ENCODE results near the gene RORB.

Gene RORB

DNA sequence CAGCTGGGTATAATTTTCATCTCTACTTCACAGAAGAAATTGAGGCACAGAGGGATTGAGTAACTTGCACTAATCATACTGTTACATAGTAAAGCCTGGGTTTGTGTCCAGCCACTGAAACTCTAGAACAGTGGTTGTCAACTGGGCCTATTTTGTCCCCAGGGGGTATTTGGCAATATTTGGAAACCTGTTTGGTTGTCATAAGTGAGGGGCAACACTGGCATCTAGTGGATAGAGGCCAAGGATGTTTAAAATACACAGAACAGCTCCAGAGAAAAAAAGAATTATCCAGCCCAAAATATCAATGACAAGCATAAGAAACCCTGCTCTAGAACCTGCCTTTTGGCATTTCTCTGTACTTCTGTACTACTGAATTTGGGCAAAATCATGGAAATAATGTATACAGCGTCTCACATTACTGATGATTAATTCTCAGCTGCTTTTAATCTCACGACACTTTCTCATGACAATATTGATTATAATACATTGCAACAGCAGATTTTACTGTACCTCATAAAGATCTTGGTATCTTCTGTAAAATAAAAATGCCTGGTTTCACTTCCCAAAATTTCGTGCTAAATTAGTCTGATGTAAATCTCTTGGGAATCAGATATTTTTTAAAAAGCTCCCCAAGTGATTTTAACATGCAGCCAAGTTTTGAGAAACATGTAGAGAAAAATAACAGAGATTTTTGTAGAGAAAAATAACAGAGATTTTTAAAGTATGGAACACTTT is 112.7 kb downstream of the RORB start:
- no peaks in the 10 kb centered on the region for H3K4me1 Mint-ChIP-seq (ENCODE audit: low read depth)
- no peak overlapping the region for H3K4me3 Mint-ChIP-seq
- no peaks in the 10 kb centered on the region for H3K9me3 Mint-ChIP-seq (ENCODE audit: low read depth)
- peaks cover 13% of the 10 kb centered on the region for H3K27me3 Mint-ChIP-seq
- no peaks in the 10 kb centered on the region for H3K36me3 Mint-ChIP-seq
- no peak overlapping the region for H3K27ac Mint-ChIP-seq

GRCh38 chr9:74610523-74611061 is 113.5 kb downstream of the RORB start:
- H3K27me3 Mint-ChIP-seq, result peaks cover 12% of the 10 kb centered on the region
- H3K4me1 Mint-ChIP-seq (ENCODE audit: low read depth), result no peaks in the 10 kb centered on the region
- no peak overlapping the region for H3K4me3 Mint-ChIP-seq
- H3K27ac Mint-ChIP-seq, result no peak overlapping the region
- no peaks in the 10 kb centered on the region for H3K9me3 Mint-ChIP-seq (ENCODE audit: low read depth)
- H3K36me3 Mint-ChIP-seq, result no peaks in the 10 kb centered on the region

- H3K27ac Mint-ChIP-seq, result no peak overlapping the region
- H3K27me3 Mint-ChIP-seq, result peaks cover 2% of the 10 kb centered on the region
- no peaks in the 10 kb centered on the region for H3K36me3 Mint-ChIP-seq
- H3K9me3 Mint-ChIP-seq (ENCODE audit: low read depth), result no peaks in the 10 kb centered on the region
- no peak overlapping the region for H3K4me3 Mint-ChIP-seq
- H3K4me1 Mint-ChIP-seq (ENCODE audit: low read depth), result no peaks in the 10 kb centered on the region
Measured at GRCh38 chr9:74630228-74630627, 133.1 kb downstream of the RORB start.

DNA sequence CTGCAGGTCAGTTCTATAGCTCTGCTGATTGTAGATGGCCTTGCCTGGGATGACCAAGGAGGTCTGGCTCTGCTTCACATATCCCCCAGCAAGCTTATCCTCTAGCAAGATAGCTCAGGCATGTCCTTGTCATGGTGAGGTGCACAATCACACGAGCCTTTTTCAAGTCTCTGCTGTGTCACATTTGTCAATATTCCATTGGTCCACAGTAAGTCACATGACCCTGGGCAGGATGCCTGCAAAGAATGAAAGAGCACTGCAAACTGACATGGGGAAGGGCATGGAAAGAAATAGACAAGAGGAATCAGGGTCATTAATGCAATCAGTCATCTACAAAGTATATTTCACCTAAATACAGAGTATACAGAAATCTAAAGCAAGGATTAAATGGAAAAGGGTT is 142.0 kb downstream of the RORB start:
- H3K4me3 Mint-ChIP-seq, result no peak overlapping the region
- H3K36me3 Mint-ChIP-seq, result no peaks in the 10 kb centered on the region
- no peak overlapping the region for H3K27ac Mint-ChIP-seq
- no peaks in the 10 kb centered on the region for H3K4me1 Mint-ChIP-seq (ENCODE audit: low read depth)
- peaks cover 1% of the 10 kb centered on the region for H3K27me3 Mint-ChIP-seq
- H3K9me3 Mint-ChIP-seq (ENCODE audit: low read depth), result no peaks in the 10 kb centered on the region

DNA sequence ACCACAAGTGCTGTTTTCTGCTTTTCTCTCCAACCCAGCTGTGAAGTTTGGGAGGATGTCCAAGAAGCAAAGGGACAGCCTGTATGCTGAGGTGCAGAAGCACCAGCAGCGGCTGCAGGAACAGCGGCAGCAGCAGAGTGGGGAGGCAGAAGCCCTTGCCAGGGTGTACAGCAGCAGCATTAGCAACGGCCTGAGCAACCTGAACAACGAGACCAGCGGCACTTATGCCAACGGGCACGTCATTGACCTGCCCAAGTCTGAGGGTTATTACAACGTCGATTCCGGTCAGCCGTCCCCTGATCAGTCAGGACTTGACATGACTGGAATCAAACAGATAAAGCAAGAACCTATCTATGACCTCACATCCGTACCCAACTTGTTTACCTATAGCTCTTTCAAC is 145.2 kb downstream of the RORB start:
- H3K27ac Mint-ChIP-seq, result no peak overlapping the region
- peaks cover 1% of the 10 kb centered on the region for H3K27me3 Mint-ChIP-seq
- H3K36me3 Mint-ChIP-seq, result no peaks in the 10 kb centered on the region
- H3K4me3 Mint-ChIP-seq, result no peak overlapping the region
- no peaks in the 10 kb centered on the region for H3K9me3 Mint-ChIP-seq (ENCODE audit: low read depth)
- no peaks in the 10 kb centered on the region for H3K4me1 Mint-ChIP-seq (ENCODE audit: low read depth)

GRCh38 chr9:74643303-74643923 is 146.3 kb downstream of the RORB start:
- no peak overlapping the region for H3K27ac Mint-ChIP-seq
- H3K27me3 Mint-ChIP-seq, result no peaks in the 10 kb centered on the region
- no peaks in the 10 kb centered on the region for H3K4me1 Mint-ChIP-seq (ENCODE audit: low read depth)
- H3K9me3 Mint-ChIP-seq (ENCODE audit: low read depth), result no peaks in the 10 kb centered on the region
- H3K4me3 Mint-ChIP-seq, result no peak overlapping the region
- no peaks in the 10 kb centered on the region for H3K36me3 Mint-ChIP-seq

DNA sequence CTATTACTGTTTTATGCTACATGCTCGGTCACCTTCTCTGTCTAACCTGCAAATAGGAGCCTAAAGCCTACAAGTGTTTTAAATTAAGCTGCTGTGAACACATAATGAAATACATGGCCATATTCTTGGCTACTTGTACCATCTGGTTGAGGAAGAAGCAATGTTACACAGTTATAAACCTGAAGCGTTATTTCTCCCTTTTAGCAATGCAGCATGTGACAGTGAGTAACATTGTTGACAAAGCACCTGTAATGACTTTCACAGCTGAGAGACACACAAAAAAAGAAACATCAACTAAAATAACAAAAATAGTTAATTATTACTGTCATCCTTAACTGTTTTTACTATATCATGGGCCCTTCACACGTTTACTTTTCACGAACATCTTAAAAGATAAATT is 146.9 kb downstream of the RORB start:
- Mint-ChIP-seq H3K4me3 (no peak overlapping the region), H3K4me1 (ENCODE audit: low read depth) (no peaks in the 10 kb centered on the region), H3K27me3 (no peaks in the 10 kb centered on the region), H3K36me3 (no peaks in the 10 kb centered on the region), H3K9me3 (ENCODE audit: low read depth) (no peaks in the 10 kb centered on the region), H3K27ac (no peak overlapping the region)

DNA sequence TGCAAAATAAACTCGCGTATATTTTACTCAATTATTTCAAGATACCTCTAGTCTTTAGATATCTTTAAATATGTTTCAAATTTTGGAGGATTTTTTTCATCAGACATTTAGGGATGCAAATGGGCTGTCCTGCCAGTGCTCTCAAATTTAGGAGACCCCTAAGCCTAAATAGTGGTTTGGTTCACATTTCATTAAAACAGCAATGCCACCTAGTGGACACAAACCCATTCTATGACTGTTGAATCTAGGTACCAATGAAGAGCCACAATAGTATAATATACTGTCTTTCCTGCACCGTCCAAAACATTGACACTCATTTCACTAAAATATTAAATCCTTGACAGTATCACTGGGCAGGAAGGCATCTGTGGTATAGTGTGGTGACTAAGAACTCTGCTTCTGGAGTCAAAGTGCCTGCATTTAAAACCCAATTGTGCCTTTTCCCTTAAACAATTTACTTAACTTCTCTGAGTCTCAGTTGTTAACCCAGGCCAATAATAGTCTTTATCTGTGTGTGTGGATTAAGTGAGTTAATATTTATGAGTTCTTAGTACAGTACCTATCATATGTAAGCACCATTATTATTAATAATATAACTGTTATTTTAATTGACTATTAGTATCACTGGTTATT is 148.0 kb downstream of the RORB start:
- H3K4me3 Mint-ChIP-seq, result no peak overlapping the region
- no peak overlapping the region for H3K27ac Mint-ChIP-seq
- H3K4me1 Mint-ChIP-seq (ENCODE audit: low read depth), result no peaks in the 10 kb centered on the region
- H3K36me3 Mint-ChIP-seq, result no peaks in the 10 kb centered on the region
- no peaks in the 10 kb centered on the region for H3K9me3 Mint-ChIP-seq (ENCODE audit: low read depth)
- H3K27me3 Mint-ChIP-seq, result no peaks in the 10 kb centered on the region

- no peaks in the 10 kb centered on the region for H3K36me3 Mint-ChIP-seq
- H3K9me3 Mint-ChIP-seq (ENCODE audit: low read depth), result no peaks in the 10 kb centered on the region
- H3K4me3 Mint-ChIP-seq, result no peak overlapping the region
- H3K27me3 Mint-ChIP-seq, result peaks cover 1% of the 10 kb centered on the region
- no peak overlapping the region for H3K27ac Mint-ChIP-seq
- no peaks in the 10 kb centered on the region for H3K4me1 Mint-ChIP-seq (ENCODE audit: low read depth)
Measured at GRCh38 chr9:74653410-74654080, 156.4 kb downstream of the RORB start.

- peaks cover 1% of the 10 kb centered on the region for H3K27me3 Mint-ChIP-seq
- H3K9me3 Mint-ChIP-seq (ENCODE audit: low read depth), result no peaks in the 10 kb centered on the region
- H3K36me3 Mint-ChIP-seq, result no peaks in the 10 kb centered on the region
- H3K4me1 Mint-ChIP-seq (ENCODE audit: low read depth), result no peaks in the 10 kb centered on the region
- no peak overlapping the region for H3K4me3 Mint-ChIP-seq
- no peak overlapping the region for H3K27ac Mint-ChIP-seq
Measured at GRCh38 chr9:74662674-74663073, 165.5 kb downstream of the RORB start.

DNA sequence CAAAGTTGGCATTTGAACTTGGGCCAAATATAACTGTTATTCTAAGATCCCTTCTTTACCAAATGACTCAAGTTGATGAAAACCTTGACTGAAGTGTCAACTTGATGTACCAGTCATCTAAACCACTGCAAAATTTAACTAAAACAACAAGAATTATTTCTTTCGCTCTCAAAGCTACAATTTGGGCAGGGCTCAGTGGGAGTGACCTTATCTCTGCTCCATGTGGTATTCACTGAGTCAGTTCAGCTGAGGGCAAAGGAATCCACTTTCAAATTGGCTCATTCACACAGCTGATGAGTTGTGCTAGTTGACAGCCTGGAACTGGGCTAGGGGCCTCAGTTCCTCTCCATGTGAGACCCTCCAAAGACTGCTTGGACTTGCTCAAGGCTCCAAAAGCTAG is 166.3 kb downstream of the RORB start:
- Mint-ChIP-seq H3K9me3 (ENCODE audit: low read depth) (no peaks in the 10 kb centered on the region), H3K36me3 (no peaks in the 10 kb centered on the region), H3K27me3 (peaks cover 1% of the 10 kb centered on the region), H3K4me1 (ENCODE audit: low read depth) (no peaks in the 10 kb centered on the region), H3K4me3 (no peak overlapping the region), H3K27ac (no peak overlapping the region)

GRCh38 chr9:74666625-74667316 is 169.6 kb downstream of the RORB start:
- no peak overlapping the region for H3K4me3 Mint-ChIP-seq
- H3K9me3 Mint-ChIP-seq (ENCODE audit: low read depth), result no peaks in the 10 kb centered on the region
- no peak overlapping the region for H3K27ac Mint-ChIP-seq
- no peaks in the 10 kb centered on the region for H3K36me3 Mint-ChIP-seq
- H3K27me3 Mint-ChIP-seq, result peaks cover 1% of the 10 kb centered on the region
- no peaks in the 10 kb centered on the region for H3K4me1 Mint-ChIP-seq (ENCODE audit: low read depth)

- Mint-ChIP-seq H3K9me3 (ENCODE audit: low read depth) (no peaks in the 10 kb centered on the region), H3K4me1 (ENCODE audit: low read depth) (no peaks in the 10 kb centered on the region)
Measured at GRCh38 chr9:74672237-74672636, 175.1 kb downstream of the RORB start.

DNA sequence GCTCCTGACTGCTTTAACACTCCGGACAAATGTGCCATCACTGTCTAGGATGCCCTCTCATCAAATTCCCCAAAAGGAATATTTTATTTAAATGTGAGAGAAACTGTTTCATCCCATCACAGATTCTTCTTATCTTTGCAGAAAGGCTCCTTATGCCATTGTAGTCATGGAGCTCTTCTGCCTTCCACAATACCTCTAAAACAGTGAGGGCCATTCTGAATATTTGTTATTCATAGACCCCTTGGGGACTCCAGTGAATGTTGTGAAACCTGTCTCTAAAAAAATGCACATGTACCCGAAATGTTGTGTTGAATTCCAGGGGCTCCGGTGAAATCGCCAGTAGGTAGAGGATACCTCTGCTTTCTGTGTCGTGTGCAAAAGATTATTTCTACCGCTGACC is 176.9 kb downstream of the RORB start:
- Mint-ChIP-seq H3K36me3 (no peaks in the 10 kb centered on the region), H3K27ac (no peak overlapping the region), H3K9me3 (ENCODE audit: low read depth) (no peaks in the 10 kb centered on the region), H3K4me1 (ENCODE audit: low read depth) (no peaks in the 10 kb centered on the region), H3K4me3 (no peak overlapping the region), H3K27me3 (no peaks in the 10 kb centered on the region)

More at GRCh38 chr9:74672237-74672636, 175.1 kb downstream of the RORB start:
- no peak overlapping the region for H3K4me3 Mint-ChIP-seq
- no peaks in the 10 kb centered on the region for H3K36me3 Mint-ChIP-seq
- no peak overlapping the region for H3K27ac Mint-ChIP-seq
- H3K27me3 Mint-ChIP-seq, result no peaks in the 10 kb centered on the region
